HepG2 (cell line): ENCODE data around the gene SFMBT1. TPM values are rescaled to one million over a fixed set of nuclear protein-coding genes. Genes with fewer than 3 reads are reported as not detected.

ENCODE experiments used
- LBX2 ChIP-seq: sonication (generic); formaldehyde crosslinking; IDR thresholded peaks from 2 replicates; pipeline ENCODE4 v1.5.0; 2020; ENCODE audit warnings: missing genetic modification reagents, mild to moderate bottlenecking, borderline replicate concordance
- MAX ChIP-seq: IDR thresholded peaks from 2 replicates; pipeline ENCODE4 v1.6.1; 2012; ENCODE audit warnings: inconsistent platforms
- MZF1 ChIP-seq: sonication (generic); formaldehyde crosslinking; IDR thresholded peaks from 2 replicates; pipeline ENCODE4 v1.8.1; 2023; ENCODE audit warnings: mild to moderate bottlenecking, missing genetic modification reagents, borderline replicate concordance
- RARG ChIP-seq: sonication (generic); formaldehyde crosslinking; IDR thresholded peaks from 2 replicates; pipeline ENCODE4 v1.4.0; 2020; ENCODE audit warnings: low read depth, mild to moderate bottlenecking, missing genetic modification reagents
- ZFY ChIP-seq: sonication (generic); formaldehyde crosslinking; IDR thresholded peaks from 2 replicates; pipeline ENCODE4 v1.4.0; 2020; ENCODE audit warnings: missing genetic modification reagents
- ZNF333 ChIP-seq: sonication (generic); formaldehyde crosslinking; IDR thresholded peaks from 2 replicates; pipeline ENCODE4 v1.4.0; 2020; ENCODE audit warnings: mild to moderate bottlenecking, missing genetic modification reagents, borderline replicate concordance
- ZNF407 ChIP-seq: sonication (generic); formaldehyde crosslinking; IDR thresholded peaks from one replicate; pipeline ENCODE4 v1.5.1; 2020; ENCODE audit warnings: mild to moderate bottlenecking, missing genetic modification reagents; ENCODE audit errors: not compliant biosample characterization
- ZNF720 ChIP-seq: sonication (generic); formaldehyde crosslinking; IDR thresholded peaks from 2 replicates; pipeline ENCODE4 v1.4.0; 2020; ENCODE audit warnings: missing genetic modification reagents
- polyA plus RNA-seq, 8 experiments: library from polyadenylated mRNA; depleted of rRNA in 3 of 8; stranded (reverse) in 7 of 8; unstranded in 1 of 8; fragments of >200 nt; fragmentation: Illumina TruSeq in 4 of 8; extraction: Trizol in 4 of 8; gene quantifications; 2 replicates each; pipeline versions ENCODE4 v1.2.1 to v1.2.3, GENCODE V29; 2011 to 2016; ENCODE audit warnings: low read depth in 4 of 8, missing spikeins in 1 of 8, mixed read lengths in 1 of 8; ENCODE audit not compliant: insufficient read depth in 1 of 8
- total RNA-seq, 5 experiments: library from RNA; depleted of rRNA; stranded (reverse); fragments of >200 nt; fragmentation: Illumina TruSeq; extraction: Trizol; gene quantifications; 2 replicates each; pipeline ENCODE4 v1.2.3, GENCODE V29; 2016; ENCODE audit warnings: low read depth in 1 of 5
- TF ChIP-seq, protein P1 (sequence below): sonication (generic); formaldehyde crosslinking; IDR thresholded peaks from 2 replicates; pipeline ENCODE4 v1.4.0; 2020; ENCODE audit warnings: missing genetic modification reagents
- TF ChIP-seq, protein P2 (sequence below): sonication (generic); formaldehyde crosslinking; IDR thresholded peaks from 2 replicates; pipeline ENCODE4 v1.4.0; 2020; ENCODE audit warnings: missing genetic modification reagents, mild to moderate bottlenecking, borderline replicate concordance
- TF ChIP-seq, protein P3 (sequence below), 2 experiments: fragments of 450-650 bp in 1 of 2; sonication (generic) in 1 of 2; formaldehyde crosslinking; IDR thresholded peaks; 2 replicates each; pipeline versions ENCODE4 v1.5.0 to v1.8.0; 2020 to 2022; ENCODE audit warnings: mild to moderate bottlenecking in 1 of 2, missing genetic modification reagents in 1 of 2

SFMBT1 gene
- total and polyA plus RNA-seq, 2 of the 13 experiments (the other 11 are each of a cell fraction or from before 2014, with no cell fraction given): 3.8 to 12.8 TPM

GRCh38 chr3:53092942-53093341 lies 47.1 kb upstream of the SFMBT1 start (continued):
- no peak for TF ChIP-seq LBX2 (CRISPR knock-in tag)
- TF ChIP-seq ZNF333 (CRISPR knock-in tag): no peak
- TF ChIP-seq MZF1 (CRISPR knock-in tag): no peak
- TF ChIP-seq, protein P1, sequence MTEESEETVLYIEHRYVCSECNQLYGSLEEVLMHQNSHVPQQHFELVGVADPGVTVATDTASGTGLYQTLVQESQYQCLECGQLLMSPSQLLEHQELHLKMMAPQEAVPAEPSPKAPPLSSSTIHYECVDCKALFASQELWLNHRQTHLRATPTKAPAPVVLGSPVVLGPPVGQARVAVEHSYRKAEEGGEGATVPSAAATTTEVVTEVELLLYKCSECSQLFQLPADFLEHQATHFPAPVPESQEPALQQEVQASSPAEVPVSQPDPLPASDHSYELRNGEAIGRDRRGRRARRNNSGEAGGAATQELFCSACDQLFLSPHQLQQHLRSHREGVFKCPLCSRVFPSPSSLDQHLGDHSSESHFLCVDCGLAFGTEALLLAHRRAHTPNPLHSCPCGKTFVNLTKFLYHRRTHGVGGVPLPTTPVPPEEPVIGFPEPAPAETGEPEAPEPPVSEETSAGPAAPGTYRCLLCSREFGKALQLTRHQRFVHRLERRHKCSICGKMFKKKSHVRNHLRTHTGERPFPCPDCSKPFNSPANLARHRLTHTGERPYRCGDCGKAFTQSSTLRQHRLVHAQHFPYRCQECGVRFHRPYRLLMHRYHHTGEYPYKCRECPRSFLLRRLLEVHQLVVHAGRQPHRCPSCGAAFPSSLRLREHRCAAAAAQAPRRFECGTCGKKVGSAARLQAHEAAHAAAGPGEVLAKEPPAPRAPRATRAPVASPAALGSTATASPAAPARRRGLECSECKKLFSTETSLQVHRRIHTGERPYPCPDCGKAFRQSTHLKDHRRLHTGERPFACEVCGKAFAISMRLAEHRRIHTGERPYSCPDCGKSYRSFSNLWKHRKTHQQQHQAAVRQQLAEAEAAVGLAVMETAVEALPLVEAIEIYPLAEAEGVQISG: peak; percentile 43; the same call in 1 of the 2 replicates
- TF ChIP-seq, protein P2, sequence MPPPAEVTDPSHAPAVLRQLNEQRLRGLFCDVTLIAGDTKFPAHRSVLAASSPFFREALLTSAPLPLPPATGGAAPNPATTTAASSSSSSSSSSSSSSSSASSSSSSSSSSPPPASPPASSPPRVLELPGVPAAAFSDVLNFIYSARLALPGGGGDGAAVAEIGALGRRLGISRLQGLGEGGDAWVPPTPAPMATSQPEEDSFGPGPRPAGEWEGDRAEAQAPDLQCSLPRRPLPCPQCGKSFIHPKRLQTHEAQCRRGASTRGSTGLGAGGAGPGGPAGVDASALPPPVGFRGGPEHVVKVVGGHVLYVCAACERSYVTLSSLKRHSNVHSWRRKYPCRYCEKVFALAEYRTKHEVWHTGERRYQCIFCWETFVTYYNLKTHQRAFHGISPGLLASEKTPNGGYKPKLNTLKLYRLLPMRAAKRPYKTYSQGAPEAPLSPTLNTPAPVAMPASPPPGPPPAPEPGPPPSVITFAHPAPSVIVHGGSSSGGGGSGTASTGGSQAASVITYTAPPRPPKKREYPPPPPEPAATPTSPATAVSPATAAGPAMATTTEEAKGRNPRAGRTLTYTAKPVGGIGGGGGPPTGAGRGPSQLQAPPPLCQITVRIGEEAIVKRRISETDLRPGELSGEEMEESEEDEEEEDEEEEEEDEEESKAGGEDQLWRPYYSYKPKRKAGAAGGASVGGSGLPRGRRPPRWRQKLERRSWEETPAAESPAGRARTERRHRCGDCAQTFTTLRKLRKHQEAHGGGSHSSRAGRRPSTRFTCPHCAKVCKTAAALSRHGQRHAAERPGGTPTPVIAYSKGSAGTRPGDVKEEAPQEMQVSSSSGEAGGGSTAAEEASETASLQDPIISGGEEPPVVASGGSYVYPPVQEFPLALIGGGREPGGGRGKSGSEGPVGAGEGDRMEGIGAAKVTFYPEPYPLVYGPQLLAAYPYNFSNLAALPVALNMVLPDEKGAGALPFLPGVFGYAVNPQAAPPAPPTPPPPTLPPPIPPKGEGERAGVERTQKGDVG (CRISPR knock-in tag): no peak
- TF ChIP-seq ZNF407 (CRISPR knock-in tag): no peak
- no peak for TF ChIP-seq ZNF720 (CRISPR knock-in tag)
- no peak for TF ChIP-seq MAX
- TF ChIP-seq, protein P3, sequence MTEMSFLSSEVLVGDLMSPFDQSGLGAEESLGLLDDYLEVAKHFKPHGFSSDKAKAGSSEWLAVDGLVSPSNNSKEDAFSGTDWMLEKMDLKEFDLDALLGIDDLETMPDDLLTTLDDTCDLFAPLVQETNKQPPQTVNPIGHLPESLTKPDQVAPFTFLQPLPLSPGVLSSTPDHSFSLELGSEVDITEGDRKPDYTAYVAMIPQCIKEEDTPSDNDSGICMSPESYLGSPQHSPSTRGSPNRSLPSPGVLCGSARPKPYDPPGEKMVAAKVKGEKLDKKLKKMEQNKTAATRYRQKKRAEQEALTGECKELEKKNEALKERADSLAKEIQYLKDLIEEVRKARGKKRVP (CRISPR knock-in tag; IDR thresholded peaks at IDR 0.05): no peak
- TF ChIP-seq ZFY (CRISPR knock-in tag): peak; percentile 29; the same call in 1 of the 2 replicates
- TF ChIP-seq RARG (CRISPR knock-in tag): no peak
